ENCODE results near the gene INAFM1. TPM values are rescaled to one million over a fixed set of nuclear protein-coding genes. Genes with fewer than 3 reads are reported as not detected.
A peak's percentile ranks its signal among the peaks of the same experiment; 100 is the strongest.

INAFM1 gene
- total and polyA plus RNA-seq, 9 of the 15 experiments (the other 6 are each of a cell fraction or from before 2014, with no cell fraction given): 0.71 to 30.9 (median 3.1) TPM

DNA sequence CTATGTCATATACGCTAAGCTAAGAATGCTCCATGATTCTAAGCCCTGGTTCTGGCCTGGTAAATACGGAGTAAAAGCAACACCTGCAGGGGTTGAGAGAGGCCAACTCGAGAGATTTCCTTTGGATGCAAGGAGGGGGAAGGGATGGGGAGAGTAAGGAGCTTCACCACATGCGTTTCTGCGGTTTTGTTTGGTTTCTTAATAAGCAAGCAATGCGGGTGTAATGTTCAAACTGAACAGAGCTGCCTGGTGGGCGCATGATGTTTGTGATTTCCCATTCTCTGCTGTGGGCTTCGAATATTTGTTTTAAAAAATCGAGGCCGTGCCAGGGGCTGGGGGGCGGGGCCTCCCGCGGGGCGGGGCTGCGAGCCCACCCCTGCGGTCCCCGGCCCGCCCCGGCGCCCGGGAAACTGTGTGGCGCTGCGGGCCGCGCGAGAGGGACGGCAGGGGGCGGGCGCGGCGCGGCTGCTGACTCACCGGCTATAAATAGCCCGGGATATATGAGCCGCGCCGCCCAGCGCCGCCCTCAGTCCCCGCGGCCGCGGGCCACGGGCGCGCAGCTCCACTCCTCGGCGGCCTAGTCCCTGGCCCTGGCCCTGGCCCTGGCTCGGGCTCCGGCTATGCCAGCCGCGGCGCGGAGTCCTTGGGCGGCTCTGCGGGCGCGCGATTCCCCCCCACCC lies 48.8 kb upstream of the INAFM1 start (continued):
- TF ChIP-seq, protein P1, sequence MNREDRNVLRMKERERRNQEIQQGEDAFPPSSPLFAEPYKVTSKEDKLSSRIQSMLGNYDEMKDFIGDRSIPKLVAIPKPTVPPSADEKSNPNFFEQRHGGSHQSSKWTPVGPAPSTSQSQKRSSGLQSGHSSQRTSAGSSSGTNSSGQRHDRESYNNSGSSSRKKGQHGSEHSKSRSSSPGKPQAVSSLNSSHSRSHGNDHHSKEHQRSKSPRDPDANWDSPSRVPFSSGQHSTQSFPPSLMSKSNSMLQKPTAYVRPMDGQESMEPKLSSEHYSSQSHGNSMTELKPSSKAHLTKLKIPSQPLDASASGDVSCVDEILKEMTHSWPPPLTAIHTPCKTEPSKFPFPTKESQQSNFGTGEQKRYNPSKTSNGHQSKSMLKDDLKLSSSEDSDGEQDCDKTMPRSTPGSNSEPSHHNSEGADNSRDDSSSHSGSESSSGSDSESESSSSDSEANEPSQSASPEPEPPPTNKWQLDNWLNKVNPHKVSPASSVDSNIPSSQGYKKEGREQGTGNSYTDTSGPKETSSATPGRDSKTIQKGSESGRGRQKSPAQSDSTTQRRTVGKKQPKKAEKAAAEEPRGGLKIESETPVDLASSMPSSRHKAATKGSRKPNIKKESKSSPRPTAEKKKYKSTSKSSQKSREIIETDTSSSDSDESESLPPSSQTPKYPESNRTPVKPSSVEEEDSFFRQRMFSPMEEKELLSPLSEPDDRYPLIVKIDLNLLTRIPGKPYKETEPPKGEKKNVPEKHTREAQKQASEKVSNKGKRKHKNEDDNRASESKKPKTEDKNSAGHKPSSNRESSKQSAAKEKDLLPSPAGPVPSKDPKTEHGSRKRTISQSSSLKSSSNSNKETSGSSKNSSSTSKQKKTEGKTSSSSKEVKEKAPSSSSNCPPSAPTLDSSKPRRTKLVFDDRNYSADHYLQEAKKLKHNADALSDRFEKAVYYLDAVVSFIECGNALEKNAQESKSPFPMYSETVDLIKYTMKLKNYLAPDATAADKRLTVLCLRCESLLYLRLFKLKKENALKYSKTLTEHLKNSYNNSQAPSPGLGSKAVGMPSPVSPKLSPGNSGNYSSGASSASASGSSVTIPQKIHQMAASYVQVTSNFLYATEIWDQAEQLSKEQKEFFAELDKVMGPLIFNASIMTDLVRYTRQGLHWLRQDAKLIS (CRISPR knock-in tag; IDR thresholded peaks at IDR 0.05): peak; percentile 97; the same call in 1 of the 2 replicates
- peak; percentile 97 for TF ChIP-seq TAF1 (IDR thresholded peaks at IDR 0.05; ENCODE audit: control insufficient read depth, extremely low read depth, insufficient read depth, low read length, severe bottlenecking)
- TF ChIP-seq MYBL2 (IDR thresholded peaks at IDR 0.05; ENCODE audit: low read depth): no peak
- no peak for TF ChIP-seq MYBL2 (CRISPR knock-in tag; IDR thresholded peaks at IDR 0.05; ENCODE audit: borderline replicate concordance)
- TF ChIP-seq MCM5 (IDR thresholded peaks at IDR 0.05; ENCODE audit: low read depth): no peak
- no peak for TF ChIP-seq BDP1 (IDR thresholded peaks at IDR 0.05; ENCODE audit: insufficient read depth, insufficient read length)
- peak; percentile 91; the same call in 1 of the 2 replicates for TF ChIP-seq CHCHD3 (CRISPR knock-in tag; IDR thresholded peaks at IDR 0.05)
- peak; percentile 67 for TF ChIP-seq L3MBTL2 (IDR thresholded peaks at IDR 0.05)
- TF ChIP-seq, protein P2, sequence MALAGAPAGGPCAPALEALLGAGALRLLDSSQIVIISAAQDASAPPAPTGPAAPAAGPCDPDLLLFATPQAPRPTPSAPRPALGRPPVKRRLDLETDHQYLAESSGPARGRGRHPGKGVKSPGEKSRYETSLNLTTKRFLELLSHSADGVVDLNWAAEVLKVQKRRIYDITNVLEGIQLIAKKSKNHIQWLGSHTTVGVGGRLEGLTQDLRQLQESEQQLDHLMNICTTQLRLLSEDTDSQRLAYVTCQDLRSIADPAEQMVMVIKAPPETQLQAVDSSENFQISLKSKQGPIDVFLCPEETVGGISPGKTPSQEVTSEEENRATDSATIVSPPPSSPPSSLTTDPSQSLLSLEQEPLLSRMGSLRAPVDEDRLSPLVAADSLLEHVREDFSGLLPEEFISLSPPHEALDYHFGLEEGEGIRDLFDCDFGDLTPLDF (CRISPR knock-in tag; IDR thresholded peaks at IDR 0.05): no peak; the same call in 1 of the 2 replicates
- peak; percentile 87 for TF ChIP-seq ZFX (CRISPR knock-in tag; IDR thresholded peaks at IDR 0.05)
- peak; percentile 77; the same call in 1 of the 2 replicates for TF ChIP-seq ZBTB7A (IDR thresholded peaks at IDR 0.05; ENCODE audit: borderline replicate concordance, control insufficient read depth, low read depth, low read length)
- peak; percentile 99 for TF ChIP-seq CBX1 (IDR thresholded peaks at IDR 0.05; ENCODE audit: low read depth)
- TF ChIP-seq CEBPB (tag; IDR thresholded peaks at IDR 0.05): no peak
- TF ChIP-seq, protein P3, sequence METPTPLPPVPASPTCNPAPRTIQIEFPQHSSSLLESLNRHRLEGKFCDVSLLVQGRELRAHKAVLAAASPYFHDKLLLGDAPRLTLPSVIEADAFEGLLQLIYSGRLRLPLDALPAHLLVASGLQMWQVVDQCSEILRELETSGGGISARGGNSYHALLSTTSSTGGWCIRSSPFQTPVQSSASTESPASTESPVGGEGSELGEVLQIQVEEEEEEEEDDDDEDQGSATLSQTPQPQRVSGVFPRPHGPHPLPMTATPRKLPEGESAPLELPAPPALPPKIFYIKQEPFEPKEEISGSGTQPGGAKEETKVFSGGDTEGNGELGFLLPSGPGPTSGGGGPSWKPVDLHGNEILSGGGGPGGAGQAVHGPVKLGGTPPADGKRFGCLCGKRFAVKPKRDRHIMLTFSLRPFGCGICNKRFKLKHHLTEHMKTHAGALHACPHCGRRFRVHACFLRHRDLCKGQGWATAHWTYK (CRISPR knock-in tag; IDR thresholded peaks at IDR 0.05): peak; percentile 88; the same call in 1 of the 2 replicates
- peak; percentile 87 for TF ChIP-seq POLR2AphosphoS2 (IDR thresholded peaks at IDR 0.05; ENCODE audit: low read length)
- TF ChIP-seq MIER1 (IDR thresholded peaks at IDR 0.05; ENCODE audit: low read depth): no peak
- TF ChIP-seq U2AF2 (optimal IDR thresholded peaks at IDR 0.05; ENCODE audit: low read depth, low read length): no peak

All from K562 (cell line).